Measurements from ENCODE around the gene ACAA1.

The ACAA1 gene

GRCh38 chr3:38118421-38119247 lies 18.3 kb downstream of the ACAA1 start:
- peak in 1 of 2 experiments; percentile 13 for DNase-seq

- DNase-seq = peak; percentile 75 to 84
These were observed 19.0 kb downstream of the ACAA1 start for GRCh38 chr3:38117748-38118420.

- DNase-seq = no peak
These were observed 19.7 kb downstream of the ACAA1 start for GRCh38 chr3:38117163-38117716.

- DNase-seq = no peak
These were observed 20.3 kb downstream of the ACAA1 start for GRCh38 chr3:38116471-38117162.

- no peak for DNase-seq
These were observed 21.1 kb downstream of the ACAA1 start for GRCh38 chr3:38115645-38116427.

GRCh38 chr3:38114875-38115644 lies 21.9 kb downstream of the ACAA1 start:
- no peak for DNase-seq

GRCh38 chr3:38114052-38114874 lies 22.7 kb downstream of the ACAA1 start:
- DNase-seq = no peak

- no peak for DNase-seq
These were observed 24.6 kb downstream of the ACAA1 start for GRCh38 chr3:38112378-38112761.

GRCh38 chr3:38111696-38112377 lies 25.1 kb downstream of the ACAA1 start:
- no peak for DNase-seq

- no peak for DNase-seq
These were observed 25.7 kb downstream of the ACAA1 start for GRCh38 chr3:38111201-38111600.

GRCh38 chr3:38110314-38111050 lies 26.4 kb downstream of the ACAA1 start:
- no peak for DNase-seq

- DNase-seq = no peak
These were observed 27.2 kb downstream of the ACAA1 start for GRCh38 chr3:38109580-38110313.

GRCh38 chr3:38108649-38109579 lies 28.0 kb downstream of the ACAA1 start:
- peak; percentile 25 for DNase-seq

- DNase-seq = no peak
These were observed 28.8 kb downstream of the ACAA1 start for GRCh38 chr3:38107911-38108648.

- no peak for DNase-seq
These were observed 31.4 kb downstream of the ACAA1 start for GRCh38 chr3:38105525-38105924.

GRCh38 chr3:38102444-38102814 lies 34.5 kb downstream of the ACAA1 start:
- DNase-seq = no peak
